ENCODE data around the gene KCNJ1.

GRCh38 chr11:128904656-128905344 lies 37.7 kb upstream of the KCNJ1 start:
- TF ChIP-seq CTCF (IDR thresholded peaks at IDR 0.05) (no peak), EP300 (IDR thresholded peaks at IDR 0.05) (no peak), POLR2AphosphoS5 (IDR thresholded peaks at IDR 0.05) (no peak), POLR2A (IDR thresholded peaks at IDR 0.05; ENCODE audit: low read depth) (no peak)
